Measurements from ENCODE around the gene AANAT.

The AANAT gene

DNA sequence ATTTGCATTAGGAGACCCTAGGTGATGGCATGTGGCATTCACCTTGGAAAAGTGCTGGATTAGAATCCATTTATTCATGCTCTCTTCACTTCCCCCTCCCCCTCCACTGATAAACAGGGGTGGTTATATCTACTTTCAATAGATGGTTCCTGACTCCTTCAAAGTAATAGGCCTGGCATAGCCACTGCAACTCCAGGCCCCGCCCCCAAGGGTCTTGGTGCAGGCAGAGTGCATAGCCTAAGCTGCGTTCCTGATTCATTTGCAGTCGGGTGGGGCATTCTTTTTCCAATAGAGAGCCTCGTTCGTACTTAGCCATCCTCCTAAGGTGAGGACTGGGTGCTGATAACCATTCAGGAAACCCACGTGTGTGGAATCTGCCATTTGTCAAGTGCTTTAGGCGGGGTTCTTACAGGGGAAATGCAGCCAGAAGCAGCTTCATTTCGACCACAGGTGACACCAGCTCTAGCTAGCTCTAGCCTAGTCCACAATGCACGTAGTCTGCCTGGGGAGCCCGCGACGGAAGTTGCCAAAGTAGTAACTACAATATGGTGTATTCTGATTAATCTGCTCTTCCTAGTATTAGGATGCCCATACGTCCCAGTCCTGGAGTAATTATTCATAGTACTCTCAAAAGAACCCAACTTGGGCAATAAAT is 25.6 kb upstream of the AANAT start:
- Histone ChIP-seq H3K4me3 (ENCODE audit: low read depth in 1 of 5, low read length in 5 of 5) (no peak overlapping the region), H3K9ac (ENCODE audit: low read length in 5 of 5) (no peak overlapping the region), H3K4me1 (ENCODE audit: control insufficient read depth in 5 of 5, insufficient read depth in 5 of 5, low read length in 5 of 5) (peaks cover 0 to 16% (median 13%) of the 10 kb centered on the region in 5 donors), H3K36me3 (ENCODE audit: control insufficient read depth in 5 of 5, insufficient read depth in 5 of 5, low read length in 5 of 5) (no peaks in the 10 kb centered on the region), H3K27me3 (ENCODE audit: control insufficient read depth in 5 of 5, insufficient read depth in 4 of 5, low read length in 5 of 5) (no peaks in the 10 kb centered on the region), H3K9me3 (ENCODE audit: control insufficient read depth in 5 of 5, low read length in 5 of 5) (no peaks in the 10 kb centered on the region), H3K27ac (ENCODE audit: low read depth, low read length) (no peak overlapping the region)

DNA sequence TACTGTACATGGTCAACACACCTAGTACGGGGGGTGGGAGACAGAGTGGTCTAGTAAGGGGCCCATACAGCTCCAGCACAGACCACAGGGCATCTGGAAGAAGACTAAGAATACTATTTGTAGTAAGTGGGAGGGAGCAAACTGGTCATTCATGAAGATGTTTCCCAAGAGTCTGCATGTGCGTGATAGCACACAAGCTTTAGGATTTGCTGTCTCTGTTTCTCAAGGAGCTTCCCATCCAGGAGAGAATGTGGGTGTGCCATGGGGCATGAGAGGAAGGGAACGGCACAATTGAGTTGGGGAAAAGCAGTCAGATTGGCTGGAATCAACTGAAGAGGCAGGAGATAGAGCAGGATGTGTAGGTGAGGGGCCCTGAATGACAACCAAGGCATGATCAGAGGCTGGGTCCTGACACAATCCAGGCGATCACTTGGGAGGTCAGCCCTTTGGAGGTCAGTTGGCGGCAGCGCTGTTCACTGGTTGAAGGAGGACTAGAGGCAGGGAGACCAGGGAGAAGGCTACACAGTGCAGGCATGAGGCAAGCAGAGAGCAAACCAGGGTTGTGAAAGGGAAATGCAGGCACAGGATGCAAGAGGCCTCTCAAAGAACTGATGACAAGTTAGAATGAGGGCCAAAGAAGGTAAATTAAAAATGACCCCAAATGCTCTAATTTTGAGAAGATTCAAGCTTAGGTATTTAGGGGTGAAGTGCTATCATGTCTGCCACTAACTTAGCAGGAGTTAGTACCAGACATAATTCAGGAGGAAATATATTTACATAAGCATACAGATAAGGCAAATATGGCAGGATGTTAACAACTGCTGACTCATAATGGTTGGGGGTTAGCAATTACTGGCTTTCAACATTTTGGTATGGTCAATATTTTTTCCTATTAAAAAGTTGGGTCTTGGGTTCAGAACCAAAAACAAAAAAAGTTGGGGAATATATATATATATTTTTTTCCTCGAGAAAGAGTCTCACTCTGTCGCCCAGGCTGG is 24.8 kb upstream of the AANAT start:
- no peak overlapping the region for H3K9ac ChIP-seq (ENCODE audit: low read length in 5 of 5)
- no peaks in the 10 kb centered on the region for H3K27me3 ChIP-seq (ENCODE audit: control insufficient read depth in 5 of 5, insufficient read depth in 4 of 5, low read length in 5 of 5)
- H3K4me1 ChIP-seq (ENCODE audit: control insufficient read depth in 5 of 5, insufficient read depth in 5 of 5, low read length in 5 of 5), result peaks cover 0 to 17% (median 14%) of the 10 kb centered on the region in 5 donors
- H3K9me3 ChIP-seq (ENCODE audit: control insufficient read depth in 5 of 5, low read length in 5 of 5), result no peaks in the 10 kb centered on the region
- H3K36me3 ChIP-seq (ENCODE audit: control insufficient read depth in 5 of 5, insufficient read depth in 5 of 5, low read length in 5 of 5), result no peaks in the 10 kb centered on the region
- H3K4me3 ChIP-seq (ENCODE audit: low read depth in 1 of 5, low read length in 5 of 5), result no peak overlapping the region
- H3K27ac ChIP-seq (ENCODE audit: low read depth, low read length), result no peak overlapping the region

DNA sequence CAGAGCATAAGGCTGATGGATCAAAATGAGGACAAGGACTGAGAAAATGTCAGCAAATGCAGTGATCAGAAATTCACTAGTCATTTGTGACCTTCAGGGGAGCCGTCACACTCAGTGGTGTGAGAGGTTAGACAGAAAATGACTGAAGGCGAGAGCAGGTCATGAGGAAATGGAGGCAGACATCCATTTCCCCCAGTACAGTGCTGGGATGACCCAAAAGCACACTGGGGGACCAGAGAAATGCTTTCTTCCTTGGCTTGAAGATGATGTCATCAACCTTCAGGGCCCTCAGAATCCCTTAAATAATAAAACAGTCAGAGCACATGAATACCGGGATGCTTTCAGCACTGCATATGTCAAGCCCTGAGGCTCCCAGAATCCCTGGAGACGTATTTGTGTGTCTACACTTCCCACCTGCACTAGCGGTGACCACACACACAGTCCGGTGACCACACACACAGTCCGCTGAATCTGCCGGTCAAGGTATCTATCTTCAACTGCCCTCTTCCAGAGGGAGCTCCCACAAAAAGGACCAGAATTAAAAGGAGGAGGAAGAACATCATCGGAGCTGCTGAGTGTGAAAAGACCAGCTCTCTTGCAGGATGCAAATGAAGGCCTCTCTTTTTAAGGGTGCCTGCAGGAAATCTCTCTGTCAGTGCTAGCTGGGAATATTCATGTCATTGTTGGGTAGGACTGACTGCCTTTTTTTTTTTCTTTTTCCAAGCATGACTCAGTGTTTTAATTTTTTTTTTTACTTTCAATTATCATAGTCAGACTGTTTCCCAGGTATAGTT is 22.7 kb upstream of the AANAT start:
- Histone ChIP-seq H3K27ac (ENCODE audit: low read depth, low read length) (no peak overlapping the region), H3K4me1 (ENCODE audit: control insufficient read depth in 5 of 5, insufficient read depth in 5 of 5, low read length in 5 of 5) (peaks cover 0 to 17% (median 14%) of the 10 kb centered on the region in 5 donors), H3K36me3 (ENCODE audit: control insufficient read depth in 5 of 5, insufficient read depth in 5 of 5, low read length in 5 of 5) (no peaks in the 10 kb centered on the region), H3K9me3 (ENCODE audit: control insufficient read depth in 5 of 5, low read length in 5 of 5) (no peaks in the 10 kb centered on the region), H3K4me3 (ENCODE audit: low read depth in 1 of 5, low read length in 5 of 5) (no peak overlapping the region), H3K27me3 (ENCODE audit: control insufficient read depth in 5 of 5, insufficient read depth in 4 of 5, low read length in 5 of 5) (no peaks in the 10 kb centered on the region), H3K9ac (ENCODE audit: low read length in 5 of 5) (peak overlapping the region in 1 of 5 donors; percentile 5)

DNA sequence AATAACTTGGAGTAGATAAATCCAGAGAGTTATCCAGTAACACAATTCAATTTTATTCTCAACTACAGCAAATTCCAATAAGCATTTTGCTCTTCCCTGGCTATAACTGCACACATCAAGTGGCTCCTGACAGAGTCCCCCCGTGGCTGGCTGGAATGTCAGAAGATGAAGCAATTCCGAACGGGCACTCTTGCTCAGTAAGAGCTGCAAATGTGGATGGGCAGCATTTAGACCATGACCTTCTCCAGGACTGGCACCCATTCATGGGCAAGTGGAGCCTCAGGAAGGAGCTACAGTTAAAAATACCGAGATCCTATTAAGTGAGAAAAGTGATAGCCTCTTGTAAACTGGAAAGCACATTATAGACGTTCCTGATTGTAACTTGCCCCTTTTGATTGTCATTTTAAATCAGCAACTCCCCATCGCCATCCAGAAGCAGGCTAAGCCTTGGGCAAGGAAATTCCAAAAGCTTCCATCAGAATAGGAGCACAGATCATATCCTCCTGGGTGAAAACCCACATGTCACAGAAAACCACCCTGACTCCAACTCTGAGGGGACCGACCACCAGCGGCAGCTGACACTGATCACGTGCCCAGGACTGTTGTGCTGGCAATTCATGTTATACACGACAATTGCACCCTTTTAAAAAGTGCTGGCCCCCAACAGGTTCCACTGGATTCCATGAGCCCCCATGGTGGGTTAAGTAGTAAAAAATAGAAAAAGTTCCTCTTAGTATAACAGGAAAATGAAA is 21.5 kb upstream of the AANAT start:
- no peak overlapping the region for H3K27ac ChIP-seq (ENCODE audit: low read depth, low read length)
- H3K4me1 ChIP-seq (ENCODE audit: control insufficient read depth in 5 of 5, insufficient read depth in 5 of 5, low read length in 5 of 5), result peaks cover 0 to 17% (median 14%) of the 10 kb centered on the region in 5 donors
- H3K36me3 ChIP-seq (ENCODE audit: control insufficient read depth in 5 of 5, insufficient read depth in 5 of 5, low read length in 5 of 5), result no peaks in the 10 kb centered on the region
- H3K9ac ChIP-seq (ENCODE audit: low read length in 5 of 5), result no peak overlapping the region
- no peaks in the 10 kb centered on the region for H3K9me3 ChIP-seq (ENCODE audit: control insufficient read depth in 5 of 5, low read length in 5 of 5)
- H3K27me3 ChIP-seq (ENCODE audit: control insufficient read depth in 5 of 5, insufficient read depth in 4 of 5, low read length in 5 of 5), result no peaks in the 10 kb centered on the region
- H3K4me3 ChIP-seq (ENCODE audit: low read depth in 1 of 5, low read length in 5 of 5), result no peak overlapping the region

DNA sequence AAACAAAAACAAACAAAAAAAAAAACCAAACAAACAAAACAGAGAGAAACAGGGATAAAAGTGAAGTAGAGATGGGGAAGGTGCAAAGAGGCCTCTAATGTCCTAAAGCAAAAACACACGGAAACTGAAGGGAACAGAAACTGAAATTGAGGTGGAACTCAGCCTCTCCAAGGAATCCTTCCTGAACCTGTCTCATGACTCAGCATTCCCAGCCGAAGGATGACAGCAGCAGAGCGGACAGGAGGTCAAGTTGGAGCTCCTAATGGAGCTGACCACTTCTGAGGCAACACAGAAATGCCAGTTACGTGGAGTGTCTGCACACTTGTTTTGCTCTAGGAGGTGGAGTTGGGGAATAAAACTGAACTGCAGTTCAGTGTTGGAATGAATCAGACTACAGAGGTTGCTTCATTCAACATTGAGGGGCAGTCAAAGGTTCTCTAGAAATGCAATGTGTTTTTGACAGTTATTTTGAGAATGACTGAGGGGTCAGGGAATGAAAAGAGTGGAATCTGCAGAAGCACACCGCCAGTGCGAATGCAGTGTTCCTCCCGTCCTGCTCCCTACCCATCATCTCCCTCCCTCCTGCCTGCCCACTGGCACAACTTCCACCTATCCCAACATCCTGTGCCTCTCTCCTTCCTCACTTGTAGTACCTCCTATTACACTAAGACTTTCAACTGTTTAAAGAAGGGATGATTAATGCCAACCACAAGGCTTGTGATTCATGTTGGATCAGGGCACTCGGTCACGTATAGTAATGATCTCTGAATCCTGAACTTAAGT is 20.8 kb upstream of the AANAT start:
- no peak overlapping the region for H3K27ac ChIP-seq (ENCODE audit: low read depth, low read length)
- H3K9me3 ChIP-seq (ENCODE audit: control insufficient read depth in 5 of 5, low read length in 5 of 5), result no peaks in the 10 kb centered on the region
- H3K4me1 ChIP-seq (ENCODE audit: control insufficient read depth in 5 of 5, insufficient read depth in 5 of 5, low read length in 5 of 5), result peaks cover 0 to 22% (median 16%) of the 10 kb centered on the region in 5 donors
- H3K9ac ChIP-seq (ENCODE audit: low read length in 5 of 5), result no peak overlapping the region
- H3K4me3 ChIP-seq (ENCODE audit: low read depth in 1 of 5, low read length in 5 of 5), result no peak overlapping the region
- no peaks in the 10 kb centered on the region for H3K36me3 ChIP-seq (ENCODE audit: control insufficient read depth in 5 of 5, insufficient read depth in 5 of 5, low read length in 5 of 5)
- no peaks in the 10 kb centered on the region for H3K27me3 ChIP-seq (ENCODE audit: control insufficient read depth in 5 of 5, insufficient read depth in 4 of 5, low read length in 5 of 5)

DNA sequence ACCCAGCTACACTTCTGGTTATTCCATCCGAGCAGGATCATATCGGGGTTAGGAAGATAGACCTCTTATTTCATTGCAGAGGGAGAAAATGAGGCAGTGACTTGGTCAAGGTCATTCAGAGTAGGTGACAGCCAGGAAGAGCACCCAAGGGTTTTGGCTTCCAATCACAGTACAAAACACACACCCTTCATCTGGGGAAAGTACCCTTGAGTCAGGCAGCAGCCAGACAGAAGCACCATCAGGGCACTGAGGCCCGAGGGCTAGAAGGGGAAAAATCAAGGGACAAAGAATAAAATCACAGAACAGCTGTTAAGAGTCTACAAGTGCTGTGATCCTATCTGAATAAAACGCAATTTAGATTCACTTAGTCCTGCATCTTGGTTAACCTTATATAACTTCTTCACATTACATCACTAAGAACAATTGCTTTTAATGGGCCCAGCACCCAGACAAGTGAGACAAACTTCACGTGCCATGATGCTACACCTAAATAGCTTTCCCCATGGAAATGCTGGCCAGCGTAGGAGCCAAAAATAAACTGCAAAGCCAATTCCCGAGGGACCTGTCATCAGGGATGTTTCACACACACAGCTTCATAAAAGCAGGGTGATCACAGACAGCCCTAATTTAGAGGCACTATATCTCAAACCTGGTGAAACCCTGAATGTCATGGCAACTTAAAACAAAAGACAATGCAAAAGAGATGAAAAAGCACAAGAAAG is 19.3 kb upstream of the AANAT start:
- Histone ChIP-seq H3K27ac (ENCODE audit: low read depth, low read length) (no peak overlapping the region), H3K36me3 (ENCODE audit: control insufficient read depth in 5 of 5, insufficient read depth in 5 of 5, low read length in 5 of 5) (no peaks in the 10 kb centered on the region), H3K4me3 (ENCODE audit: low read depth in 1 of 5, low read length in 5 of 5) (no peak overlapping the region), H3K9me3 (ENCODE audit: control insufficient read depth in 5 of 5, low read length in 5 of 5) (no peaks in the 10 kb centered on the region), H3K4me1 (ENCODE audit: control insufficient read depth in 5 of 5, insufficient read depth in 5 of 5, low read length in 5 of 5) (peaks cover 0 to 31% (median 24%) of the 10 kb centered on the region in 5 donors), H3K9ac (ENCODE audit: low read length in 5 of 5) (no peak overlapping the region), H3K27me3 (ENCODE audit: control insufficient read depth in 5 of 5, insufficient read depth in 4 of 5, low read length in 5 of 5) (no peaks in the 10 kb centered on the region)

DNA sequence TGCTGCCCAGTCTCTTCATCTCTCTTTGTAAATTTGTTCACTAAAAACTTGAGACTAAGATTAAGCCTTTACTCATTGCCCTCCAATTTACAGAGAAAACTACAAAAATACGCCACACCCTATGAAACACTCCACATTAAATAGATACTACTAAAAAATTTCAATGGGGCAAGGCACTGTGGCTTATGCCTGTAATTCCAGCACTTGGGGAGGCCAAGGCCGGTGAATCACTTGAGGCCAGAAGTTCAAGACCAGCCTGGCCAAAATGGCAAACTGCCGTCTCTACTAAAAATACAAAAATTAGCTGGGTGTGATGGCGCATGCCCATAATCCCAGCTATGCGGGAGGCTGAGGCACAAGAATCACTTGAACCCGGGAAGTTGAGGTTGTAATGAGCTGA is 18.3 kb upstream of the AANAT start:
- Histone ChIP-seq H3K36me3 (ENCODE audit: control insufficient read depth in 5 of 5, insufficient read depth in 5 of 5, low read length in 5 of 5) (no peaks in the 10 kb centered on the region), H3K27ac (ENCODE audit: low read depth, low read length) (no peak overlapping the region), H3K4me1 (ENCODE audit: control insufficient read depth in 5 of 5, insufficient read depth in 5 of 5, low read length in 5 of 5) (peaks cover 0 to 31% (median 24%) of the 10 kb centered on the region in 5 donors)

DNA sequence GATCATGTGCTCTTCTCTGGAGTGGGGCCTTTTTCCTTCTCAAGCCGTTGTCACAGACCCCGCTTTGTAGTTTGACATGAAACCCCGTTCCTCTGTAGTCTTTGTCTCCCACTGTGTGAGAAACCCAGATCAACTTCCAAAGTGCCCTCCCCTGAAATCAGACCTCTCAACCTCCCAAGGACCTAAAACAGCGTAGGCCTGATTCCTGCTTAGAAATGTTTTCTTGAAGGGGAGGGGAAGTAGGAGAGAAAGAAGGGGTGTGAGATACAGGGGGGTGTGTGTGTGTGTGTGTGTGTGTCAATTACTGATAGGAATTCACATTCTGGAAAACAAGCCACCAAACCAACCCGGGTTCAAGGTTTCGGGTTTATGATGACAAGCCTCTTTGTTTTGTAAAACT is 15.9 kb upstream of the AANAT start:
- Histone ChIP-seq H3K9ac (ENCODE audit: low read length in 5 of 5) (peak overlapping the region in 2 of 5 donors; percentile 20 to 42), H3K27me3 (ENCODE audit: control insufficient read depth in 5 of 5, insufficient read depth in 4 of 5, low read length in 5 of 5) (no peaks in the 10 kb centered on the region), H3K4me3 (ENCODE audit: low read depth in 1 of 5, low read length in 5 of 5) (peak overlapping the region in 1 of 5 donors; percentile 73), H3K4me1 (ENCODE audit: control insufficient read depth in 5 of 5, insufficient read depth in 5 of 5, low read length in 5 of 5) (peaks cover 0 to 18% (median 15%) of the 10 kb centered on the region in 5 donors), H3K27ac (ENCODE audit: low read depth, low read length) (no peak overlapping the region), H3K9me3 (ENCODE audit: control insufficient read depth in 5 of 5, low read length in 5 of 5) (no peaks in the 10 kb centered on the region), H3K36me3 (ENCODE audit: control insufficient read depth in 5 of 5, insufficient read depth in 5 of 5, low read length in 5 of 5) (no peaks in the 10 kb centered on the region)

More for the DNA sequence above, 18.3 kb upstream of the AANAT start:
- Histone ChIP-seq H3K27me3 (ENCODE audit: control insufficient read depth in 5 of 5, insufficient read depth in 4 of 5, low read length in 5 of 5) (no peaks in the 10 kb centered on the region), H3K4me3 (ENCODE audit: low read depth in 1 of 5, low read length in 5 of 5) (no peak overlapping the region), H3K9me3 (ENCODE audit: control insufficient read depth in 5 of 5, low read length in 5 of 5) (no peaks in the 10 kb centered on the region), H3K9ac (ENCODE audit: low read length in 5 of 5) (no peak overlapping the region)
